Measurements from ENCODE around the gene ARHGEF4. TPM values are rescaled to one million over a fixed set of nuclear protein-coding genes. Genes with fewer than 3 reads are reported as not detected.
A peak's percentile ranks its signal among the peaks of the same experiment; 100 is the strongest.

ARHGEF4 gene
- total and polyA plus RNA-seq, 9 donors, result 6.1 to 15.4 (median 8.3) TPM

DNA sequence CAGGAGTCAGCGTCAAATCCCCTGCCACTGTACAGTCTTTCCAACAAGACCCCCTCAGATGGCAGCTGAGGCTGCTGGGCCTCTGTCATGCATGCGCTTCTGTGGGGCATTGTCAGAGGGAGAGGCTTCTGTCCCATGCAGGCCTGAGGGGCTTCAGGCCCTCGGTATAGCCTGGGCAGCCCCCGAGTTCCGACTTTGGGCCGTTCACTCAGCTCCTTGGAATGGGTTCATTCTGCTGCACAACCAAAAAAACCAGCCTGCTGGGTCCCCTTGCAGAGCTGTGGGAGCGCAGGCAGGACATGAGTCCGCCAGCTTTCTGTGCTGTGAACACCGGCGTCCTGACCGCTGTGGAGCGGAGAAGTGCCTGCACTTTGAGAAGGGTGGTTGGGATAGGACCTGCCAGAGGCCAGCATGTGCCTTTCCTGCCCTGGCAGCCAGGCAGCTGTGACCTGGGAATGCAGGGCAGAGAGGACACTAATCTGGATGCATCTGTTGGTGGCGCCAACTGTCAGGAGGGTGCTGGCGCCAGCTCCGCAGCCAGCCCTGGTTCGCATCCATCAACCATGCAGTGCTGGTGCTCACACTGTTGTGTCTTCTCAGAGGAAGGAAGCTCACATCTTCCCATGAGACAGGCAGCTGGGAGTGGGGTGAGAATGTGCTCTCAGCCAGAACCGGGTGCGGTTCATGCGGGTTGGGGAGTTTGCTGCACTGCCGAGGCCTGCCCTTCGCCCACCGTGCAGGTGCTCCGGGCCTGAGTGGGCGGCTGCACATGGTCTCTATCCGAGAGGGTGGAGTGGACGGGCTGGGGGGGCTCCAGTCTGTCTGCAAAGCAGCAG, 14.3 kb downstream of the ARHGEF4 start:
- peak; percentile 16 for DNase-seq
- Histone ChIP-seq H3K36me3 (ENCODE audit: control insufficient read depth, insufficient read depth, low read length) (no peaks in the 10 kb centered on the region), H3K4me1 (ENCODE audit: control insufficient read depth, insufficient read depth, low read length) (peaks cover 2% of the 10 kb centered on the region), H3K9me3 (replicated peaks; ENCODE audit: control insufficient read depth, low read depth, low read length) (no peaks in the 10 kb centered on the region), H3K27ac (ENCODE audit: low read length) (no peak overlapping the region), H3K4me3 (ENCODE audit: low read length) (no peak overlapping the region), H3K27me3 (ENCODE audit: control insufficient read depth, insufficient read depth, low read length) (no peaks in the 10 kb centered on the region)
- WGBS (ENCODE audit: insufficient coverage), result 82% methylated on average over 26 of the region's 26 CpGs

DNA sequence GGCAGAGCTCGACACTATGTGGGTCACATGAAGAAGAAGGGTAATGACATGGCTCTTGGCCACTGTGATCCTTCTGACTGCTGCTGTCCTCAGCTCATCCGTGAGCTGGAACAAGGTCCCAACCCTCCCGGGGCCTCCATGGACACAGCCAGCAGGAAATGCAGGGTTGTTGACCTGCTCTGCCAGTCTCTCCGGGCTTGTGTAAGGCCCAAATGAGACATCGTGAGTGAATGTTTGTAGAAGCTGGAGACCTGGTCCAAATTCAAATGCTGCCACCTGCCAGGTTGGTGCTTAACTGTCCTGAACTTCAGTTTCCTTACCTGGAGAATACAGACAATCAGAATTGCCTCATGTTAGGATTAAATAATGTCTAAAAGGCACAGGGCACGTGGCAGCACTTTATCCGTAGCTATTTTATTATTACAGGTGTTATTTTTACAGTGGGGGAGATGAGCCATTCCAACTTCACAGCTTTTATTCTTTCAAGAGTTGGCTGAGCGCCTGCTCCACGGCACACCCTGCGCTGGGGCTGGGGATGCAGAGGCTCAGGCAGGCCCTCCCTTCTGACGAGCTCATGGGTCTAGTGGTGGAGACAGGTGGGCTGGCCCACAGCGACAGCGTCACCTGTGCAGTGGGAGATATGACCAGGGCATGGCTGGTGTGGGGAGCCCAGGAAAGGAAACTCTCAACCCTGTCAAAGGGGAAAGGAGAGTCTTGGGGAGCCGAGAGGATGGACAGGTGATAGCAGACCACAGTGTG, 15.1 kb downstream of the ARHGEF4 start:
- 62% methylated on average over 10 of the region's 14 CpGs for WGBS (ENCODE audit: insufficient coverage)
- no peaks in the 10 kb centered on the region for H3K27me3 ChIP-seq (ENCODE audit: control insufficient read depth, insufficient read depth, low read length)

DNA sequence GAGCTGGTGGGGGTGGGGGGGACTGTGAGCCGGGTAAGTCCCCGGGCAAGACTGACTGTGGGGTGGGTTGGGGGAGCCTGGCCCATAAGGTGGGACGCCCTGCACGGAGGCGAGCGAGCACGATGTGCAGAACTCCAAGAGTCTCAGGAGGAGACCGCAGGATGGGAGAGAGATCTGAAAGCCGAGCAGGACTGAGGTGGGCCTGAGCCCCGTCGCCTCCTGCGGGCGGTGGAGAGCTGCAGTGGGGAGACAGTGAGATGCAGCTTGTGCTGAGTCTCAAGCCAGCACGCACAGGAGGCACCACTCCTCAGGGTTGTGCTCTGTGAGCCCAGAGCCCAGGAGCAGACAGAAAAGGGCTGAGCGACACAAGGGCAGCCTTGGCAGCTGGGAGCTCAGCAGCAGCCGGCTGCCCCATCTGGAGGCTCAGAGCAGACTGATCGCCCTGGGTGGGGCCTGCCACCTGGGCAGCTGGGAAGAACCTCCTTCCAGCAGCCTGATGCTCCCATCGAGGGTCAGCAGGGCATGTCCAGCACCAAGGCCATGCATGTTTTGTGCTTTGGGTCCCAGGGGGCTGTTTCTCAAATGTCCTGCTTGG, 15.9 kb downstream of the ARHGEF4 start:
- H3K36me3 ChIP-seq (ENCODE audit: control insufficient read depth, insufficient read depth, low read length), result no peaks in the 10 kb centered on the region
- H3K4me3 ChIP-seq (ENCODE audit: low read length), result no peak overlapping the region
- no peak for DNase-seq
- H3K27me3 ChIP-seq (ENCODE audit: control insufficient read depth, insufficient read depth, low read length), result no peaks in the 10 kb centered on the region
- H3K4me1 ChIP-seq (ENCODE audit: control insufficient read depth, insufficient read depth, low read length), result peaks cover 2% of the 10 kb centered on the region
- H3K9me3 ChIP-seq (replicated peaks; ENCODE audit: control insufficient read depth, low read depth, low read length), result no peaks in the 10 kb centered on the region
- WGBS (ENCODE audit: insufficient coverage), result 73% methylated on average over 16 of the region's 18 CpGs
- H3K27ac ChIP-seq (ENCODE audit: low read length), result no peak overlapping the region

More for the DNA sequence above, 15.1 kb downstream of the ARHGEF4 start:
- Histone ChIP-seq H3K36me3 (ENCODE audit: control insufficient read depth, insufficient read depth, low read length) (no peaks in the 10 kb centered on the region), H3K27ac (ENCODE audit: low read length) (no peak overlapping the region), H3K9me3 (replicated peaks; ENCODE audit: control insufficient read depth, low read depth, low read length) (no peaks in the 10 kb centered on the region), H3K4me1 (ENCODE audit: control insufficient read depth, insufficient read depth, low read length) (peaks cover 2% of the 10 kb centered on the region), H3K4me3 (ENCODE audit: low read length) (no peak overlapping the region)
- DNase-seq, result no peak

DNA sequence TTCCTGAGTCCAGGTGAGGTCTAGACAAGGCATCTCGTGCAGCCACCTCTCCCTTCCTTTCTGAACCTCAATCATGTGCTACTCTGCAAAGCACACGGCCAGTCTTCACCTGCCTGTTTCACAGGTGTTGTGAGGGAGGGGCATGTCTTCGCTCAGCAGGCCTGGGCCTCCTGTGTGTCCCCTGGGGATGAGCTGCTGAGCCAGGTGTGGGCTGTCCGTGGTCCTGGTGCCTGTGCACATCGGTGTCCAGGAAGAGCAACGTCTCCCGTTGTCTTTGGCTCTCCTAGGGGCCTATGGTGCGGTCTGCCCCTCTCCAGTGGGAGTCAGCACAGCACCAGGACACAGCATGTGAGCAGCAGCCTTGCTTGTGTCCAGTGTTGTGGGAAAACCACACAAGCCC, 16.7 kb downstream of the ARHGEF4 start:
- DNase-seq, result no peak
- H3K27ac ChIP-seq (ENCODE audit: low read length), result no peak overlapping the region
- 61% methylated on average over 5 of the region's 8 CpGs for WGBS (ENCODE audit: insufficient coverage)
- H3K36me3 ChIP-seq (ENCODE audit: control insufficient read depth, insufficient read depth, low read length), result no peaks in the 10 kb centered on the region
- no peaks in the 10 kb centered on the region for H3K9me3 ChIP-seq (replicated peaks; ENCODE audit: control insufficient read depth, low read depth, low read length)
- no peak overlapping the region for H3K4me3 ChIP-seq (ENCODE audit: low read length)
- no peaks in the 10 kb centered on the region for H3K27me3 ChIP-seq (ENCODE audit: control insufficient read depth, insufficient read depth, low read length)
- peaks cover 2% of the 10 kb centered on the region for H3K4me1 ChIP-seq (ENCODE audit: control insufficient read depth, insufficient read depth, low read length)

DNA sequence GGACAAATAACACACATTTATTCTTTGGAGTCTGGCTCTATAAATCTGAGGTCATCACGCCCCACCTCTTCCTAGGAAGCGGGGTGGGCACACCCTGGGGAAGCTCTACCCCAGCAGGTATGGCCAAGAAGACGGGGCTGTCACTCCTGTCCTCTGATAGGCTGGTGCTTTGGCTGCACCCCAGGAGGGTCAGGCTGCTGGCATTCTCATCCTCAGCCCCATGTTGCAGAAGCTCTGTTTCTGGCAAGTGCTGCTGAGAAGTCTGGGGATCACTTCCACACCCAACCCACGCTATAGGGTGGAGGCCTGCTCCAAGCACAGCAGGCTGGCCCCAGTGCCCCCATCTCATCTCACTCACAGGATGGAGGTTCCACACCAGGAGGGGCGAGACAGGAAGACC, 17.6 kb downstream of the ARHGEF4 start:
- DNase-seq, result no peak
- Histone ChIP-seq H3K27me3 (ENCODE audit: control insufficient read depth, insufficient read depth, low read length) (no peaks in the 10 kb centered on the region), H3K9me3 (replicated peaks; ENCODE audit: control insufficient read depth, low read depth, low read length) (no peaks in the 10 kb centered on the region), H3K4me1 (ENCODE audit: control insufficient read depth, insufficient read depth, low read length) (peaks cover 2% of the 10 kb centered on the region), H3K27ac (ENCODE audit: low read length) (no peak overlapping the region), H3K4me3 (ENCODE audit: low read length) (no peak overlapping the region), H3K36me3 (ENCODE audit: control insufficient read depth, insufficient read depth, low read length) (no peaks in the 10 kb centered on the region)
- 74% methylated on average over 3 of the region's 5 CpGs for WGBS (ENCODE audit: insufficient coverage)

DNA sequence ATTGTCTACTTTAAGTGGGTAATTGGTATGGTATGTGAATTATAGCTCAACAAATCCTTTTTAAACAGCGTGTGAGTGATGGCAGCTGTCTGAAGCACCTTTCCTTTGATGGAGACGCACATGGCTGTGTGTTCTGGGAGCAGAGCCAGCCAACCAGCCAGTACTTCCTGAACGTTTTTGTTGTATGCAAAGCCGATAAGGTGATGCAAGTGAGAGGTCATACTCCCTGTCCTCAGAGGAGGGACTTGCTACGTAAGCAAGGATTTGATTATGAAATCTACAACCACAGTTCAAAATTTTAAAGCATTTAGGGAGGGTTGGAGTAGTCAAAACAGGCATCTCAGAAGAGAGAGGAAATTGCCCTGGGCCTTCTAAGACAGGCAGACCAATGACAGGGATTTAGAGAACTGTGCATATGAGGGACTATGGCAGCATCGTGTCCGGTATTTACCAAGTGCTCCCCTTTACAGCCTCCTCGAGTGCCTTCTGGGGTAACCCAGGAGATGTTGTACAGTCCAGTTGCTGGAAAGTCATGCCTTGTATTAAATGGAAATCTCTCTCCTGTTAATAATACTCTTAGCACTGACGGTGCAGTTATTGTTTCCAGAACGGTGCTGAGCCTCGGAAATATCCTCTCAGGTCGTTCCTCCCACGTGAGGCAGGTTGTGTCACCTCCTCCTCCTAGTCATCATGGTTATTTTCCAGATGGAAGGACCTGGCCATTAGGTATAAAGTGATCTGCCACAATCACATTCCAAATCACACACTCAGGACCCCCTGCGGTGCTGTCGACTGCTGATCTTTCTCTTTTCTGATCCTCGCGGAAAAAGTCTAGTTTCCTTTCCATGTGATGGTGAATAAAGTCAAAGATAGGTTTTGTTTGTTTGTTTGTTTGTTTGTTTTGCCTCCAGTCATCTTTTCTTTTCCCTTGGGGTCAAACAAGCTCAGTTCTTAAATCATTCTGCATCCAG, 28.4 kb downstream of the ARHGEF4 start:
- no peaks in the 10 kb centered on the region for H3K27me3 ChIP-seq (ENCODE audit: control insufficient read depth, insufficient read depth, low read length)
- H3K4me1 ChIP-seq (ENCODE audit: control insufficient read depth, insufficient read depth, low read length), result no peaks in the 10 kb centered on the region
- DNase-seq, result no peak
- H3K36me3 ChIP-seq (ENCODE audit: control insufficient read depth, insufficient read depth, low read length), result no peaks in the 10 kb centered on the region
- 35% methylated on average over 6 of the region's 17 CpGs for WGBS (ENCODE audit: insufficient coverage)
- H3K27ac ChIP-seq (ENCODE audit: low read length), result no peak overlapping the region
- no peaks in the 10 kb centered on the region for H3K9me3 ChIP-seq (replicated peaks; ENCODE audit: control insufficient read depth, low read depth, low read length)
- no peak overlapping the region for H3K4me3 ChIP-seq (ENCODE audit: low read length)

DNA sequence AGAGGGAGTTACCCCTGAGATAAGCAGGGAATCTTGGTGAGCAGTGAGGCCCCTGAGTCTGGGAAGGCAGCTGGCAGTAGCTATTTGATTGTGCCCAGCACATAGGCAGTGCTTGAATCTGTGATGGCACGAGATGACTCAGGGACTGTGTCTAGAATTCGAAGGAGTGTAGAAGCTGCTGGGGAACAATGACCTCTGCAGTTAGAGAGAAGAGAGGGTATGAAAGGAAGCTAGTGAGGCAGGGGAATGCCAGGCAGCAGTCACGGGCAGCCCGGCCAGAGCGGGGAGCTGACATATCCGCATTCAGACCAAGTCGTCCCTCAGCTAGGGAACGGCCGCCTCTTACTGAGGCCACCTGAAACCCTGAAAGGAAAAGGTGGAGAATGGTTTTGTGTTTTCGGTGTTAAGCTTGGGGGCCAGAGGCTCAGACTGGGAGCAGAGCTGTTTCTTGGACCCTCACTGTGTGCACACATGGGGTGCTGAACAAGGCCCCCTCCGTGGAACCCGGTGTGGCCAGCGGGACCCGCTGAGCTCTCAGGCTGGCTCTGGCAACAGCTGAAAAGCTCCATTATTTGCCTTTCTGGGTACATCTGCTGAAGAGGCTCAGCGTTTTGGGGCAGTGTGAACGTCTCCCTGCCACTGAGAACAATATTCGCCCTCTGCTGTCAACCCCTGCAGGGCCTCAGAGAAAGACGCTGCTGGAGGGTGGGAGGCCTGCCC, 32.9 kb downstream of the ARHGEF4 start:
- WGBS (ENCODE audit: insufficient coverage), result 64% methylated on average over 18 of the region's 18 CpGs
- Histone ChIP-seq H3K27ac (ENCODE audit: low read length) (no peak overlapping the region), H3K9me3 (replicated peaks; ENCODE audit: control insufficient read depth, low read depth, low read length) (no peaks in the 10 kb centered on the region), H3K27me3 (ENCODE audit: control insufficient read depth, insufficient read depth, low read length) (no peaks in the 10 kb centered on the region), H3K36me3 (ENCODE audit: control insufficient read depth, insufficient read depth, low read length) (no peaks in the 10 kb centered on the region), H3K4me1 (ENCODE audit: control insufficient read depth, insufficient read depth, low read length) (no peaks in the 10 kb centered on the region), H3K4me3 (ENCODE audit: low read length) (no peak overlapping the region)
- DNase-seq, result no peak

DNA sequence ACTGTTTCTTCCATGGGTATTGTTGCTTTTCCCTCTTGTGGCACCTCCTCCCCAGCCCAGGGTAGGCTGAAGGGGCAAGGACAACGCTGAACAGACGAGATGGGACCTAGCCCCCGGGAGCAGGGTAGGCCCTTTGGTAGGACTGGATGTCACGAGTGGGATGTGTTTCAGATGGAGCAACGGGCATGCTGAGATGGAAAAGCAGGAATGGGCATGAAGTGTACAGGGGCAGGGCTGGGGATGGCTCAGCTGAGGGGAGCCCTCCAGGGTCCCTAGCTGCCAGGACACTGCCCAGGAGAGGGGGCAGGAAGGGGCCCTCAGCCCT, 33.4 kb downstream of the ARHGEF4 start:
- Histone ChIP-seq H3K36me3 (ENCODE audit: control insufficient read depth, insufficient read depth, low read length) (no peaks in the 10 kb centered on the region), H3K9me3 (replicated peaks; ENCODE audit: control insufficient read depth, low read depth, low read length) (no peaks in the 10 kb centered on the region), H3K4me1 (ENCODE audit: control insufficient read depth, insufficient read depth, low read length) (no peaks in the 10 kb centered on the region), H3K27ac (ENCODE audit: low read length) (no peak overlapping the region), H3K27me3 (ENCODE audit: control insufficient read depth, insufficient read depth, low read length) (no peaks in the 10 kb centered on the region), H3K4me3 (ENCODE audit: low read length) (no peak overlapping the region)
- no peak for DNase-seq
- 77% methylated on average over 5 of the region's 5 CpGs for WGBS (ENCODE audit: insufficient coverage)

DNA sequence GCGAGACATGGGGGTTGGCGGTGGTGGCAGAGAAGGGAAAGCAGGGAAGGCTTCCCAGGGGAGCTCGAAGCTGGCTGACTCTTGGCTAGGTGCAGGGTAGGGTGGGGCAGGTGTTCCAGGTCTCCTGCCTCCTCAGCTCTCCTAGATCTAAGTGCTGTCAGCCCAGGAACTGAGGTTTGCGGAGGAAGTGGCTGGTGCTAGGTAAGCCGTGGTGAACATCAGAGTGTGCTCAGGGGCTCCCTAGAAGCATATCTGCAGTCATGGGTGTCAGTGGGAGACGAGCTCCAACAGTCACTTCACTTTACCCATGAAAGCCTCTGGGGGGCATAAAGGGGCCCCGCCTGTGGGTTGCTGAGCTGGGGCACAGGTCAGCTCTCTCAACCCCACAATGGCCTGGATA, 34.1 kb downstream of the ARHGEF4 start:
- no peaks in the 10 kb centered on the region for H3K4me1 ChIP-seq (ENCODE audit: control insufficient read depth, insufficient read depth, low read length)
- DNase-seq, result no peak
- no peaks in the 10 kb centered on the region for H3K36me3 ChIP-seq (ENCODE audit: control insufficient read depth, insufficient read depth, low read length)
- no peaks in the 10 kb centered on the region for H3K9me3 ChIP-seq (replicated peaks; ENCODE audit: control insufficient read depth, low read depth, low read length)
- H3K27ac ChIP-seq (ENCODE audit: low read length), result no peak overlapping the region
- no peaks in the 10 kb centered on the region for H3K27me3 ChIP-seq (ENCODE audit: control insufficient read depth, insufficient read depth, low read length)
- WGBS (ENCODE audit: insufficient coverage), result 69% methylated on average over 6 of the region's 7 CpGs
- H3K4me3 ChIP-seq (ENCODE audit: low read length), result no peak overlapping the region
